GM19035 (cell line): Measurements from ENCODE around the gene ATG101.

Experiments
- ATAC-seq: cut with Tn5 transposase; IDR thresholded peaks from one replicate; pipeline ENCODE4 v1.9.1; 2021; ENCODE audit not compliant: unreplicated experiment

Gene ATG101

DNA sequence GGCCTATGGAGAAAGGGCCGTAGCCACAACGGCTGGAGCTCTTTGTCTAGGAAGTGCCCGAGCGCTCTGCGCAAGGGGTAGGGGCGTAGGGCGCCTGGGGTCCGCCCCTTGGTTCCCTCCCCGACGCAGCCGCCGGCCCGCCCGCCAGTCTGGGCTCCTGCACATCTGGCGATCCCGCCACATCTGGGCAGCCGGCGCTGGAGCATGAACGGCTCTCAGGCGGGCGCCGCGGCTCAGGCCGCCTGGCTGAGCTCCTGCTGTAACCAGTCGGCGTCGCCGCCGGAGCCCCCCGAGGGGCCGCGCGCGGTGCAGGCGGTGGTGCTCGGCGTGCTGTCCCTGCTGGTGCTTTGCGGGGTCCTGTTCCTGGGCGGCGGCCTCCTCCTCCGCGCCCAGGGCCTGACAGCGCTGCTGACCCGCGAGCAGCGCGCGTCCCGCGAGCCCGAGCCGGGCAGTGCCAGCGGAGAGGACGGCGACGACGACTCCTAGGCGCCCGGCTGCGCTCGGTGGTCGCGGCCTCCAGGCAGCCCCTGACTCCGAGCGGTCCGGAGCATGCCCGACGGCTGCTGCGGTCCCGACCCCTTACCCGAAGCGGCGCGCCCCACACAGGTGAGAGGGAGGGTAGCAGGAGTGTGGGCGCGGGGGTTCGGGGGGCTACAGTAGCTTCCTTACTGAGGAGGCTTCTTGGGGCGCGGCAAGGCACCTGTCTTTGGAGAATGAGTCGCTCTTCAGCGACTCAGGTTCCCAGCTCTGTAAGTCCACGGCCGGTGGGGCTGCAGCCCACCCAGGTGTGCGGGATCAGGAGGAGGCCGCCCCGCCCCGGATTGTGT lies 10.0 kb downstream of the ATG101 start, which contains the start of gene SMIM41:
SMIM41 (plus strand) TSS at position 129 of the 827 bp plus-strand sequence; CDS start at position 205, 76 bp downstream.
- no peak for ATAC-seq

DNA sequence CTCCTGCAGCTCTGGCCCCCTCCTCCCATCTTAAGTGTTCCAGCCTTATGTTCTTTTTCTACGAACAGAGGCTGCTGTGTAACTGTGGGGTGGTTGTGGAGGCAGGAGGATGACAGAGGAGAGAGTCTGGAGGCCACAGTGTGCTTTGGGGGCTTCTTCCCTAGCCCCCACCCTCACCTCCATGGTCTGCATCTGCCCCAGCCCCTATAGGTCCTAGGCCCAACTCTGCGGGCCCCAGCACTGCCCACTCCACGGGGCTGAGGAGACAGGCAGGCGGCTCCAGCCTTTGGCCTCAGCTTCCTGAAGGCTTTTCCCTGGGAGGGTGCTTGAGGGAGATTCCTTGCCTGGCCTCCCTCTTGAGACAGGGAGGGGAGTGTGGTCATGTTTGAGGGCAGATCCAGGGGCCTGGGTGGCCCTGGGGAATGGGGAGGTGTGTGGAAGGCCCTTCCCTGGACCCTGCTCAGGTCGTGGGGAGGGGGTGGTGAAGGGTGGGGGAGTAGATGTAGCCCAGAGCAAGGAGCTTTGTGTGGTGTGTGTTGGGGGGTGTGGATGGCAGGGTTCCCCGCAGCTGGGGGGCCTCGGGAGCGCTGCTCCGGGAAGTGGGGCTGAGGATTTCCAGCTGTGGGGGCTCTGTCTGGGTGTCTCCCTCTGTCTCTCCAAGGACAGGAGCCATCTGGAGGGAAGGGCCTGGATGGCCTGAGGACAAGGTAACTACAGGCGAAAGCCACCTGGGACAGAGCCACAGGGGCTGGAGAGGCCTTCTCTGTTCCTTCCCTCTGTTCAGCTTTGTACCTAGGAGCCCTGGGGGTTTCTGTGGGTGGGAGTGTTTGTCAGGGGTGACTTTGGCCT lies 10.8 kb downstream of the ATG101 start:
- ATAC-seq = no peak

DNA sequence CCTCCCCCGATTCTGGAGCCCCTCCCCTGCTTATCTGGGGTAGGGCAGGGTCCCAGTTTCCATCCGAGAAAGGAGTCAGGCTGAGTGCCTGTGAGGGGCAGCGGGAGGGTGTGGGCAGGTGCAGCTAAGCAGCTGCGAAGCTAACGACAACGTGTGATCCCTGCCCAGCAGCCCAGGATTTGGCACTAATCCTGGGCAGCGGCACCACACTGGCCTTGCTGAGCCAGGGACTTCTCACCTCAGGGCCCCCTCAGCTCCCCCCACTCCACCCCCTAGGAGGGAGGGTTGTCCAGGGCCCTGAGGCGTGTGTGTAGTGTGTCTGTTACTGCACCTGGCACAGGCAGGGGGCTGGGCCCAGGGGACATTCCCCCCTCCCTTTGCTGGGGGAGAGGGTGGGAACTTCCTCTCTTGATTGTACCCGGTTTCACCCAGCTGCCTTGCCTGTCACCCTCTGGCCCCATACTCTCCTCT lies 11.5 kb downstream of the ATG101 start:
- ATAC-seq = no peak

DNA sequence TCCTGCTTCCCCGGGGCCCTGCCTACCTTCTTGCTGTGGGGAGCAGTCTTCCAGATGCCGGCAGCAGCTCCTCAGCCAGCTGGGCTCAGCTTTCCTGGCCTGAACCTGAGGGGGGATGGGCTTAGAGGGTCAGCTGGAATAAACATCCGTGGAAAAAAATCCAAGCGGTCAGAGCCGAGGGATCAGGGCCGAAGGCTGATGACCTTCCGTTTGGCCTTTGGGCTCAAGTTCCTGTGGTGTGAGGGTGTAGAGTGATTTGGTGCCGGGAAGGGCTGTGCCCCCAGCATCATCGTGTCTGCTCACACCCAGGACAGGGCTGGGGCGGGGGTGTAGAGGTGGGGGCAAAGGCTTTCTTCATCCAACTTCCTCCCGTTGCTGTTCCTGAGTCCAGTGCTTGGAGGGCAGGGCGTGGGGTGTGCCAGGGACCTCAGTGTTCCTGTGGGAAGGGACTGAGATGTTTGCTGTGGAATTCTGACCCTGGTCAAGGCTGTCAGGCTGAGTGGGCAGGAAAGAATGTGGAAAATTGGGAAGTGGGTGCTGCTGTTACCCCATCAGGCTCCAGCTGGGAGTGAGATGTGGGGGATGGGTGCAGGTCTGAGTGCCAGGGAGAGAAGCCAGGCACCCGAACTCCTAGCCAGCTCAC lies 12.4 kb downstream of the ATG101 start:
- ATAC-seq = no peak

DNA sequence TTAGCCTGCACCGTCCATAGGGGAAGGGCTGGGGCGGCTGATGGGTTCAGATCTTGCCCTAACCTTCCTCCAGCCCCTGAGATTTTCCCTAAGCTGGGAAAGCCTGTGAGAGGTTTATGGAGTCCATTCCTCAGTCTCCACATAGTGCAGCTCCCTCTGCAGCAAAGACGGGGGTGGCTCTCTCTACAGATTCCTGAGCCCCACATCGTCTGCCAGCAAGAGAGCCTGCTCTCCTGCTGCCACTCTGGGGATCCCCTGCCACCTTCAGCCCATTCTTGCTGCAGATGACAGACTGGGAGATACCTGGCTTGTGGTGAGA lies 12.8 kb downstream of the ATG101 start:
- ATAC-seq = no peak

DNA sequence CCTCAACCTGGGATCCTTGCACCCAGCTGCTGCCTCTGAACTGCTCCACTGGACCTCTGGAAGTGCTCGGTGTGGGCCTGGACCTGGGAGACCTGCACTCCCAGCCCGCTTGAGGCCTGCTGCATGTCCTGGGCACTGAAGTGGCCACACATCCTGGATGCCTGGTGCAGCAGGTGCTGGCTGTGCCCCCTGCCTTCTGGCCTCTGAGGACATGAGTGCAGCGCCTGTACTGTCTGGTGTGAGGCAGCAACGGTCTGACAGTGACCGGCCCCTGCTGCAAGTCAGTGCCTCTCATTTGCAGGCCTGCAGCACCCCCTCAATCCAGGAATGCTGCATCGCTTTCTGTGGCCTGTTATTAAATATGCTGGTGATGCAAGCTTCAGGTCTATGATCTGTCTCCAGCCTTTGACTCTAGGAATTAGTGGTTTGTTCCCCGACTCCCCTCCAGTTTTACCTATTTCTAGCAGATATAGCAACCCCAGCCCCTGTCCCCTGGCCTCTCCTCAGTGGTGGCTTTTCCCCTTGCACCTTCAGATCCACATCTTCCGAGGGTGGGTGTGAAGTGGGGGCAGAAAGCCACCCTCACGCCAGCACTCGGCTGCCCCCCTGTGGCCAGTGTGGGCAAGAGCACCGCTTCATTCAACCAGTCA lies 13.3 kb downstream of the ATG101 start:
- no peak for ATAC-seq

DNA sequence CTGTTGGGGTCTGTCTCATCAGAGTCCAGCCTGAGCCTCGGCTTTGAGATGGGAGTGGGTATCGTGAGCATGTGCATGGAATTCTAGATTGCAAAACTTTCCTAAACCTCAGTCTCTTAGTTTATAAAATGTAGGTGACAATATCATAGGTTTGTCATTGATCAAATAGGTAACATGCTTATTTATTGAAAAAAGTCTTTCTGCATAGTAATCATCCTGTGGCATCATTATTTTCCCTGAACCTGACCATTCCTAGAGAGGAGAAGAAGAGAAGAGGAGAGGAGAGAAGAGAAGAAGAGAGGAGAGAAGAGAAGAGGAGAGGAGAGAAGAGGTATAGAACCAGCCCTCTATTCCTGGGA lies 13.8 kb downstream of the ATG101 start:
- ATAC-seq = no peak

DNA sequence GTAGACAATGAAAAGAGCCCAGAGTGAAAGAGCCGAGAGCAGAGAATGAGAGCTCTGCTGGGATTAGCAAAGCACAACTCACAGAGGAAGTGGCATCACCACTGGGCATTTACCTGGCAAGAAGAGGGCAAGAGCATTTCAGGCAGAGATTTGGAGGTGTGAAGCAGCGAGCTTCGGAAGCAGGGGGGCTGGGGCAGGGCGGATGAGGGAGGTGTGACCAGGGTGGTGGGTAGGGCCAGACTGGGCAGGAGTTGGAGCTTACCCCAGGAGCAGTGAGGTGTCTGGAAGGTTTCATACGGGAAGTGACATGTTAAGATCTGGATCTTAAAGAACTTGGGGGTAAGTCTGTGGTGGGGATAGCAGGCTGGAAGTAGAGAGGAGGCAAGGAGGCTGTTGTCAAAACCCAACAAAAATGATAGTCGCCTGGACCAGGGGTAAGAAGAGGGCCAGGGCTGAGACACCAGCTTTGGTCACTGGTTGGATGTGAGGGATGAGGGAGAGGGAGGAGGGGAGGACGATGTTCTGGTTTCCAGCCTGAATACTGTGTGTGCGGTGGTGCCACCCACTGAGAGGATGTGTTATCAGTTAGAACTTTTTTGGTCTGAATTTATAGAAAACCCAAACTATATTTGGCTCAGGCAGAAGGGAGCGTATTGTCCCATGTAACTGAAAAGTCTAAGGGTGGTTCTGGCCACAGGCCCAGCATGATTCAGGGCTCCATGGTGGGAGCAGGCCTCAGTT lies 14.9 kb downstream of the ATG101 start:
- ATAC-seq = no peak

DNA sequence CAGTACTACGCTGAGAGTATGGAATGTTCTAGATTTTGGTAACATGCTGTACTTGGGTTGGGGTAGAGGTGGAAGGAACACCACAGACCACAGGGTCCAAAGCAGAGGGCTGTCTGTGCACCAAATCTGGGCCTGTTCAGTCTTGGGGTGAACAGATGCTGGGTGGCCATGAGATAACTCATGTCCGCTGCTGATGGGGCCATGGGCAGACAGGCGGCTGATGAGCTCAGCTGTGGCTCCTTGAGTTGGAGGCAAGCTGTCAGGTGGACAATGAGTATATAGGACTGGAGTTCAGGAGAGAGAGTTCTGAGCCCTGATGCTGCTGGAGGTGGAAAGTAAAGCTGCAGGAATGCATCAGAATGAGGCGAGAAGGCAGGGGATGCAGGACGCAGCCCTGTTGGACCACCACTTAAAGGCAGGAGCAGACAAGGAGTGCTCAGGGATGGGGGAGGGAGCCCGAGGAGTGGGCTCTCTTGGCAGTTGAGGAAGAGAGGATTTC lies 16.0 kb downstream of the ATG101 start:
- ATAC-seq = no peak

DNA sequence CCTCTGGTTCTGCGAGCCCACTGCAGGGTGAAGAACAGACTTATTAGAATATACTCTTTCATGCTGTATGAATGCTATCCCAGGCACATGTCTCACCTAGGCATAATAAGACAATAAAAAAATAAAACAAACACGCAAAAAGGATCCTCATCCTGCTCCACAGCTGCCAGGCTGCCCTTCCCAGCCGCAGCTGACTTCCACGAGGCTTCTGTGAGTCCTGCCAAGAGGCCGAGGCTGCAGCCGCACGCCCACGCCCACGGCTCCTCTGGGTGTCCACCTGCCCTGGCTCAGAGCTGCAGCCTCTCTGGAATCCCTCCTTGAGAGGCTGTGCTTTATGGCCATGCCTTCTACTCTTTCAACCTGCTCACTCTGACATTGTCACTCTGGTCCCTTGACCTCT lies 16.6 kb downstream of the ATG101 start:
- ATAC-seq = no peak

DNA sequence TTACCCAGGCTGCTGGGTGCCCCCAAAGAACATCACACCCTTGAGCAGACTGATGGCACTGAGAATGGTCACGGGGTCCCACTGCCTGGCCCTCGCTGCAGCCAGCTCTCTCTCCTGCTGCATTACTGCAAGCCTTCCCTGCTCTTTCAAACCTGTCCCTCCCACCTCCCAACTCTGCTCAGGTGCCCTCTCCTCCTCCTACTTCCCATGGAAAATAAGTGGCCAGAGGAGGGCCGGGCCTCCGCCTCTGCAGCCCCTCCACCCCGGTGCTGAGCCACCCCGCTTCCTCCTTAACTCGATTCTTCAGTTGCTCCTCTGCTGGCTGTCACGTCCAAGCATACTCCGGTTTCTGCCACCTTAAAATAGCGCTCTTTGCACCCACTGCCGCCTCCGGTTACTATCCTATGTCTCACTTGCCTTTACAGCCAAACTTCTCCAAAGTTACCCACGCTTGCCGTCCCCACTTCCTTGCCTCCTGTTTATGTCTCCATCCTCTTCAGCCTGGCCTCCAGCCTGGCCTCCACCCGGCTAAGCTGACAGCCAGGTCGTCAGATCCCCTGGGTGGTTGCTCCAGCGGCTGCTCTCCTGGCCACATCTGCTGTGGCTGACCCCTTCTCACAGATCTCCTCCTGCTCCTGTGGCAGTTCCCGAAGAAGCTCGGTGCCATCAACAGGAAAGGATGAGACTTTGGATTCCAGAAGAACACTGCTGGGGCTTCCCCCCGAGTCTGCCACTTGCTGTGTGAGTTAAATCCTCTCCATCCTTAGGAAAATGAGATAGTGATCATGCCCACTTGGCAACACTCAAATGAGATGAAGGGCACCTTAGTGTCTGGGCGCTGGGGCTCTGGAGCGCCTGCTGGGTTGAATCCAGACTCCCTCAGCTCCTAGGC lies 17.4 kb downstream of the ATG101 start:
- no peak for ATAC-seq

DNA sequence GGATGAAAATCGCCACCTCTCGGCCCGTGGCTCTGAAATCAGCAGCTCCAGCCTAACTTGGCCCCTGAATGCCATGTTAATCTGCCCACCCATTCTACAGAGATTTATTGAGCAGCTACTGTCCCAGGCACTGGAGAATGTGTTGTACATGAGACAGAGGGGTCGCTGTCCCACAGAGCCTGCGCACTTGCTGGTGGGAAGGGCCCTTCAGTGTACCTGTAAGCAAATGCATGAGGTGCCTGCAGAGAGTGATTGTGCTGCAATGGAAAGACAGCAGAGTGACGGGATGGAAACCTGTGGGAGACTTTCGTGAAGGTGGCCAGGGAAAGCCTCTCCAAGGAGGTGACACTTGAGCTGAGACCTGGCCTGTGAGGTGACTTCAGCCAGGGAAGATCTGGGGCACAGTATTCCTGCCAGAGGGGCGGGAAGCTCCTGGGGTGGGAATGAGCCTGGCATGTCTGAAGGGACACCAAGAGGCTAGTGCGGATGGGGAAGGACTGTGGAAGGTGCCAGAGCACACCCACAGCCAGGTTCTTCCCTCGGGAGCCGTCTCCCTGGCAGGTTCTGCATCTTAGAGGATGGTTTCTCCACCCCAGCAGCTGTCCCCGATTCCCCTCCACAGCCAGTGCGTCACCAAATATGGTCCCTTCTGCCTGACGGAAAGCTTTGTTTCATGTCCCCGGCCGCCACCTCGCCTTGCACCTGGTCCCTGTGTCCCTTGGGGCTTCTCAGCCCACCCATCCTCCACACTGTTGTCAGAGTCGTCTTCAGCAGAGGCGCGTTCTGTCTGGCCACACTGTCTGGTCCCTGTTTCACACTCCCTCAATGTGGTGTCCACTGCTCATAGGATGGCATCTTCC lies 18.4 kb downstream of the ATG101 start:
- peak; percentile 50 for ATAC-seq

DNA sequence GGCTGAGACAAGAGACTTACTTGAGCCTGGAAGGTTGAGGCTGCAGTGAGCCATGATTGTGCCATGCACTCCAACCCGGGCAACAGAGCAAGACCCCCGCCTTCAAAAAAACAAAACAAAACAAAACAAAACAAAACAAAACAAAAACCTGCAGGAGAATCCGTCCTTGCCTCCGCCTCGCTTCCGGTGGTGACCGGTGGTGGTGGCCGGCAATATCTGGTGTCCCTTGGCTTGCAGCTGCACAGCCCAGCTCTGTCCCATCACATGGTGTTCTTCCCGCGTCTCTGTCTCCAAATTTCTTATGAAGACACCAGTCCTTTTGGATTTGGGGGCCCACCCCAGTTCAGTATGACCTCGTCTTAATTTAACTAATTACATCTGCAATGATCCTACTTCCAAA lies 19.7 kb downstream of the ATG101 start:
- ATAC-seq = no peak

DNA sequence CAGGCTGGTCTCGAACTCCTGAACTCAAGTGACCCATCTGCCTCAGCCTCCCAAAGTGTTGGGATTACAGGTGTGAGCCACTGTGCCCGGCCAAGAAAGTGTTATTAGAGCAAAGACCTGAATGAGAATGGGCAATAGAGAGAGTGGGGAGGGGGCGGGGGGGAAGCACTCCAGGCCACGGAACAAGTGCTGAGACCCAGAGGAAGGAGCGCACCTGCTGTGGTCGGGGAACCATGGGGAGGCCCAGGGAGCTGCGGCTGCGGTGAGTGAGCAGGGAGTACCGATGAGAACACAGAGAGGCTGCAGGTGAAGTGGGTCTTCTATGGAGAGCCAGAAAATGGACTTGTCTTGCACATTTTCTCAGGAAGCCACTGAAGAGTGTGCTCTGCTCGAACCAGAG lies 20.5 kb downstream of the ATG101 start:
- ATAC-seq = no peak

DNA sequence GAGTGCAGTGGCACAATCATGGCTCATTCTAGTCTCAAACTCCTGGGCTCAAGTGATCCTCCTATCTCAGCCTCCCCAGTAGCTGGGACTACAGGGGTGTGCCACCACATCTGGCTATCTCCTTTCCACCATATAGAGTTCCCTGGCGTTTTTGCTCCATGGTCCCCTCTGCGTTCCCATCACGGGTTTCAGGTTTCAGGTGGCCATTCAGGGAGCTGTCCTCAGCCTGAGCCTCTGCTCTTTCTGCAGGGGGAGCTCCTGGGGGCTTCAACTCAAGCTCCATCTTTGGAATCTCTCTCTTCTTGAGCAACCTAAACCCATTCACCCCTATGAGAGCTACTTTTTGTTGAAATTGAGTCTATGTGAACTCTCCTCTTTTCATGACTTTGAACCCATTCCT lies 21.3 kb downstream of the ATG101 start:
- ATAC-seq = no peak

DNA sequence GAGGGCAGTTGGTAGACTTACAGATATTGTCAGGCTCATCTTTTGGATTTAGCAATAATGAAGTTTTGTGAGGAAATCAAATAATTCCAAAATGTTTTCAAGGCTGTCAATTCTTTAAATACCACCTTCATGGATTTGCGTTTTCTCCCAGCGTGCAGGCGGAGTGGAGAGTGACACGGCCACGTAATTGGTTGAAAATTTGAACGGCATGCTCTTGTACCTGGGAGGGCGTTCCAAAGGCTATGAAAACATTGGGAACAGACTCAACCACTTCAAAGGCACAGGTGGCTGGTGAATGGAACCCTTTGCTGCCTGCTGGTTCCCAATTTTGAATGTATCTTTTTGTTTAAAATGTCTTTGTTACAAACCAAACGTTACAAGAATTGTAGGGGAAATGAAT lies 22.1 kb downstream of the ATG101 start:
- ATAC-seq = no peak

DNA sequence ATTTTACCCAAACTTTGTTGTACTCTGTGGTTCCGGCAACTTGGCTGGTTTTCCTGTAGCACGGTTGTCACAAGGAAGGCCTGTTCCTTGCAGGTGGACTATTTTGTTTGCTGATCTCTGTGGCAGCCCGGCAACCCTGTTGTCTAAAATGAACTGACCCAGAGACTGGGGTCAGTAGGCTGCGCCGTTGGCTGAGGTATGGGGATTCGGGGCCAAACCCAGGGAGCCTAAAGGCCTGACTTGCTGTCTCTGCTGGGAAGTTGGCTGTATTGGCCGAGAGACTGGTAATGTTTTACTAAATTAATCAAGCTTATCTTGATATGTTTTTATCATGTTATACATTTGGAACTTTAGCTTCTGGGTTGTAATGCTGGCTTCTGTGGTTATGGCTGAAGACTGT lies 23.6 kb downstream of the ATG101 start:
- ATAC-seq = no peak

DNA sequence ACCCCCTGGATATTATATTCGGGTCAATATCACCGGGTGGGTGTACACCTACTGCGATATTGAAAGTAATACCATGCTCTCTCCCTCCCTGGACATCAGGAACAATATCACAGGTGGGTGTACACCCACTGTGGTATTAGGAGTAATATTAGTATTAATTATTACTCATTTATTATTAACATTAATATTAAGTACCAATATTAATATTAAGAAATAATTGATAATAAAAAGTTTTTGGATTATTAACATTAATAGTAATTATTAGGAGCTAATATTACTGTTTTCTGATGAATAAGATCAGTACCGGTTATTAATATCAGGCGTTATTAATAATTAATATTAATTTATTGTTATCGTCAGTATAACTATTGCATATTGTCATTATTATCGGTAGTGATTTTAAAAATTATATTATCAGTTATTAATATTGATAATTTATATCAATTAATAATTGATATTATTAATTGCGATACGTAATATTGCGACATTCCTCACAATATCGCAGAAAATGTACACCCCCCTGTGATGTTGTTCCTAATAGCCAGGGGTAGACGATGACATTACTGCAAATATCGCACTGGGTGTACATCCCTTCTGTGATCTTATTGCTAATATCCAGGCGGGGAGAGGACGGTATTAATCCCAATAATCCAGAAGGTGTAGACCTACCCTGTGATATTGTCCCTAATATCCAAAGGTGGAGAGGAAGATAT lies 26.7 kb downstream of the ATG101 start:
- no peak for ATAC-seq
